Activated CD8-positive, alpha-beta memory T cell treated with anti-CD3 and anti-CD28 coated beads, Interleukin-2, amount 50 U/mL, for 48 hours (primary cell): ENCODE results near the gene LRRN4CL.
"Not testable (repeated sequence)": the region's sequence is repeated elsewhere in the genome, so short reads cannot be mapped to it uniquely, and the experiment has no call there.

Experiments used
- DNase-seq: peaks from one replicate; pipeline ENCODE4 v3.0.0-alpha.2; 2020

LRRN4CL gene

DNA sequence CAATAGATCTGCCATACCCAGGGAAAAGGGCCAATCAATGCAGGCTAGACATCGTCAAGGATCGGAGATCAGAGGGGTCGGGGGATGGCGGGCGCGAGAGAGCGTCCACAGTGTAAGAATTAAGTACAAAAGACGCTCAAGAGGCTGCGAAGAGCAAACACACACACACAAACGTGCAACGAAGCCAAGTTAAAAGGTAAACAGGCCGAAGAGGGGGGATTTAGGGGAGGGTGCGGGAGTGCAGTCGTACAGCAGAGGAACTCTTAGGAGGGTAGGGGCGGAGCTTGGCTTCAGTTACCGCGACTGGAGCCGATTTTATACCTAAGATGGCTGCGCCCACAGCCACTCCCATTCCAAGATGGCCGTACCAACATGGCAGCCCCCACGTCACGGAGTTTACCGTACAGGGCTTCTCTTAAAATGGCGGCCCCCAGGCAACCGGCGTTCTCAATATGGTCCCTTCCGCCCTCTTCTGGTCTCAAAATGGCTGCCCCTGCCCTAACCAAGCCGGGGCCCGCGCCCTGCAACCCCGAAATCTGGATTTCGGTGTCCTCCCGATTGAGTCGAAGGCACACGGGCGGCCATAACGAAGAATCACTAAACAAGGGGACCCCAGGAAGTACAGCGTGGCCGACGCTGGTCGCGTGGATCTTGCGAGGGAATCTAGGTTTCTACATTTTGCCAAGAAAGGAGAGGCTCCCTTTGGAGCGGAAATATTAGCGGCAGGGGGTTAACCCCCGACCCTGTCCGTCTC lies 20.1 kb upstream of the LRRN4CL start:
- peak; percentile 92 for DNase-seq

DNA sequence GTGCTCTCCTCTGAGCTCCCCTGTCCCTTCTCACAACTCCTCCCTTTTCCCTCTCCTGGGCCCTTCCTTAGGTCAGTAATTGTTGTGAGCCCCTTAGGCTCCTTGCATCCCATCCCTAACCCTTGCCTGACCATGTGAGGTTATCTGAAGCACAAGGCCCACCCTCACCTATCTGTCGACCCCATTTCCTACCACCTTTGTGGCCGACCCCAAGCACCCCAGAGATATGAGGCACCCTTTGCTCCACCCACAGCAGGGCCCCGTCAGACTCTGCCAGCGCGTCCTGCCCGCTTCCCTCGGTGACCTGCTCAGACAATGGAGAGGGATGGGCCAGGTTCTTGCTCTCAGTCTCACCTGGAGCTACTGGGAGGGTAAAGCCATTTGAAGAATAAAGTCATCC lies 19.5 kb upstream of the LRRN4CL start:
- DNase-seq: peak; percentile 75

DNA sequence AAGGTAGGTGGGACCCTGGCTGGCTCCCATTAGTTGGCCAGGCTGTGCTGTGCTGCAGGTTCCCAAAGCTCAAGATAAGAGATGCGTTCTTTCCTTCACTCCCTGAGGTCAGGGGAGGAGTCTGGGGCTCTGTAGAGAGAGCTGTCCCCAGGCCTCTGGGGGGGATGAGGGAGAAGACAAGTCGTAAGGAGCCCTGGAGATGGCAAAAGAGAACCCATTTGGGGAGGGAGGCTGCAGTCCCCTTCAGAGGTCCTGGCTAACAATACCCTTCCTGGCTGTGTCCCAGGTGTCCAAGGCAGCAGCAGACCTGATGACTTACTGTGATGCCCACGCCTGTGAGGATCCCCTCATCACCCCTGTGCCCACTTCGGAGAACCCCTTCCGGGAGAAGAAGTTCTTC lies 19.1 kb upstream of the LRRN4CL start:
- peak; percentile 59 for DNase-seq

DNA sequence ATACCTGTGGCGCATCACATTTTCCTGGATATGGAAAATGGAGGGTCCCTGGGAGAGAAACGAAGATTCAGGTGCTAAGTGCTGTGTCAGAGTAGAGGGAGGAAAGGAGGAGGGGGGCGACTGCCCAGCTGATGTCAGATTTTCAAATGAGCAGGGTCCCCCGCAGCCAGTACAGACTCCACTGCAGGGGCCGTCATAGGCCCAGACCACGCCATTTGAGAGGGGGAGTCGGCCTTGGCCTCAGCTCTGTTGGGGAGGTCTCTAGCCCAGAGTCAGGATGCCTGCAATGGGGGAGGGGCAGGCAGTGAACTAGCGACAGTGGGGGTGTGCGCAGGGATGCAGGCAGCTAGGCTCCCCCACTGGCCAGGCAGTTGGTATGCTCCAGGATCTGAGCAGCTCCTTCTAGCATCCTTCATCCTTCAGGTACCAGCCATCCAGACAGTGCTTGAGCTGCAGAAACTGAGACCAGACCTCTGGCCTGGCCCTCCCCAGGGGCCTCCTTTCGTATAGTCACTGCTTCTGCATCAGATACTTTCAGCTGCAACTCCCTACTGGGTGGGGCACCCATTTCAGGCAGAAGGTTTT lies 18.0 kb upstream of the LRRN4CL start, which contains the start of the genes BSCL2 and GNG3:
BSCL2 (minus strand) TSS at position 148 of the 585 bp plus-strand sequence. CDS start 229 bp downstream, outside the sequence.
GNG3 (plus strand) TSS at position 400 of the 585 bp plus-strand sequence. CDS start 620 bp downstream, outside the sequence.
- DNase-seq: peak; percentile 55

DNA sequence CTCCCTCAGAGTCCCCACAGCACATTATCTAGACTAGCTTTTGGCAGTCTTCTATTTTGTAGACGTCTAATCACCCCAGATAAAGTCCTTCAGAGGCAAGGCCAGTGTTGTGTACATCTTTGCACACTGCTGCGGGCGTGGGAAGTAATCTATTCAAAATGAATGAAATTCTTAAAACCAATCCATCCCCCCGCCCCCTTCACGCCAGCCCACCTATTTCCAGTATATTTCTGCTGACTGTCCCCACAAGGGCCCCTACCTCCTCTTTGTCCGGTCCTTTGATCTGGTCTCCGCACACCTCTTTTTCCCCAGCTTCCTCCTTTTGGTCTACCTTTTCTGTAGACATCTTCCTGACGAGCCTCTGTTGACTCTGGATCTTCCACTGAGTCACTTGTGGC lies 17.5 kb upstream of the LRRN4CL start:
- no peak for DNase-seq

DNA sequence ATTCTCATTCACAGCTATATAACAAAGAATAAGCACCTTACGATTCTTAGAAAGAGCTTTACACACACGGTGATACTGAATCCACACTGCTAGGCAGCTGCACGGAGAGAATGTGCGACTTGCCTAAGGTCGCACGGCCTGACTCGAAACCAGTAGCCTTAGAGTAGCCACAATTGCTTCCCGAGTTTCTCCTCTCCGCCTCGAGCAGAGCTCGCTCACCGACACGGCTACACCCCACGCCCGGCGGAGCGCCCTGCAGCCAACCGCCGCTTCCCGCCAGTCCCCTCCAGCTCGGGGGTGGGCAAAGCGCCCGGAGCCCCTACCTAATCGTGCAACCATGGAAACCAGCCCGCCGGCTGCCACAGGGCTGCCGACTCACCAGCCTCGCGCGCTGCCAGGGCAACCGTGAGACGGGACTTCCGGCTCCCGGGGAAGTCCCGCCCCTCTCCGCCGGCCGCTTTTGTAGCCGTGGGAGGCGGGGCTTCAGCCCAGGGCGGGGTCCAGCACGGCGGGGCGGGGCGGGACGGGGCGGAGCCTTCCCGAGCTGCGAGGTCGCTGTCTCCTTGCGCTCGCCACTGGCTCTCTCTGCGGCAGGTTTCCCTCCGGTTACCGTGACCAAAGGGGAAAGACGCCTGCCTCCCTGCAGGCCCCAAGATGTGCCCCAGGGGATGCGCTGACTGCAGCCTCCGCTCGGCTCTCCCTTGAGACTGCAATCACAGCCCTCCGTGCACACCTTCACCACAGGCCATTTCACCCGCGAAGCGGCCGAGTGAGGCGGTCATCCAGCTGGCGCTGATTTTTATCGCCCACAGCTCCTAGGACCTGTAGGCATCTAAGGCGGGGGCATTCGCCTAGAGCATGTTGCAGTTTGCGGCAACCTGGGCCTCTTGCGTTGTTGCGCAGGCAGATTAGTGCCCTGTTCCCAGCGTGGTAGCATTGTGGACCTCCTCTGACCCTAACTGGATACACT lies 16.8 kb upstream of the LRRN4CL start:
- peak; percentile 98 for DNase-seq

DNA sequence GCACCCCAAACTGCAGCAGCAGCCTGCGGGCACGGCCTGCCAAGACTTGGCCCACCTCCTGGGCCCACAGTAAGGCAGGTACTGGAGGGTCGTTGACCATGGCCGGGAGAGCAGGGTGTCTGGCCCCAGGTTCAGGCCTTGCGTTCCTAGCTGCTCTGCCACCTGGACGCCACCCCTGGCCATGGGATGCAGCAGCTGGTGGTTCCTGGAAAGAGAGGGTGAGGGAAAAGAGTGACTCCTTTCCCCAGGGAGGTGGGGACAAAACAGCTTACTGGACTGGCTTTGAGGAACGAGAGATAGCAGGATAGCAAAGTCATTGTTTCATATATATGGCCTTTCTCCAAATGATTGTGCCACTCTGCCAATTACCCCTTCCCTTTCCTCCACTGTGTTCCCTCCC lies 16.1 kb upstream of the LRRN4CL start:
- DNase-seq: no peak

DNA sequence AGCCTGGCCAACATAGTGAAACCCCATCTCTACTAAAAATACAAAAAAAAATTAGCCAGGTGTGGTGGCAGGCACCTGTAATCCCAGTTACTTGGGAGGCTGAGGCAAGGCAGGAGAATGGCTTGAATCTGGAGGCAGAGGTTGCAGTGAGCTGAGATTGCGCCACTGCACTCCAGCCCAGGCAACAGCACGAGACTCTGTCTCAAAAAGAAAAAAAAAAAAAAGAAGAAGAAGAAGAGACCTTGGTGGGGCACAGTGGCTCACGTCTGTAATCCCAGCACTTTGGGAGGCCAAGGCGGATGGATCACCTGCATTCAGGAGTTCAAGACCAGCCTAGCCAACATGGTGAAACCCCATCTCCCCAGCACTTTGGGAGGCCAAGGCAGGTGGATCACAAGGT lies 14.6 kb upstream of the LRRN4CL start:
- DNase-seq: not testable (repeated sequence)

DNA sequence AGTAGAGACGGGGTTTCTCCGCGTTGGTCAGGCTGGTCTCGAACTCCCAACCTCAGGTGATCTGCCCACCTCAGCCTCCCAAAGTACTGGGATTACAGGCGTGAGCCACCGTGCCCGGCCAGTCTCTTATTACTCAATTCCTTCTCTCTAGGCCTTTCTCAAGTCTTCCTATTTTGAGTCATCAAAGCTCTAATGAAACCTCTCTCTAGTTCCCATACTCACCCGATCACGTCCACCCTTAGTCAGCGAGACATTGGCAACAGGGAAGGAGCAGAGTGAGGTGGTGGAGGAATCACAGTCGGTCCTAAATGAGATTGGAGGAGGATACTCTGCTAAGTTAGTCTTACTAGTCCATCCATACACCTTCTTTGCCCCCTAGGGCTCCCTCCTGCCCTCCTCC lies 12.9 kb upstream of the LRRN4CL start:
- no peak for DNase-seq

DNA sequence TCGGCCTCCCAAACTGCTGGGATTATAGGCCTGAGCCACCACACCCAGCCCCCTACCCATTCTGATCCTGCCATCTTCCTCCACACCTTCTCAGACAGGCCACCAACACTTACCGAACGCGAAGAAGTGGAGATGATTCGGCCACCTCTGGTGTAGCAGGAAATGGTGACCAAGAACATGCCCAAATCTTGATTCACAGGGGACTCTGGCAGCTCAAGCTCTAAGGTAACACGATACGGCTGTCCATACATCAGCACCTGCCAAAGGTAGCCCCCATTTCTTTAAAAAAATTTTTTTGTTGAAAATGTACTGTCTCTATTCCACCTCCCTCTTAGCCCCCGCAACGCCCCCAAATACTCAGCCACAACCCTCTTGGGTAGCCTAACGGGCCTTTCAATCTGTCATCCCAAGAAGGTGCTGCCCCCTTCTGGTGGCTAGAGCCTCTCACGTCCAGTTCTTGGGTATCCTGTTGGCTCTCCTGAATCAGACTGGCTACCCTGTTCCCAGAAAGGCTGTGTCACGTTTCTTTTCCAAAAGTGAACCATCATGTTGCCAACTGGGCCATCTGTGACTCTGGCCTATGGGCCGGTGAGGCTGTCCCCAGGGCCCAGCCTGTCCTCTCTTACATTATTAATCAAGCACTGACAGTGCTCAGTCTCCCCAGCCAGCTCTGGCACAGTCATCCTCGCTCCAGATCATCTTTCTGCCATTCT lies 5.3 kb upstream of the LRRN4CL start:
- peak; percentile 83 for DNase-seq

DNA sequence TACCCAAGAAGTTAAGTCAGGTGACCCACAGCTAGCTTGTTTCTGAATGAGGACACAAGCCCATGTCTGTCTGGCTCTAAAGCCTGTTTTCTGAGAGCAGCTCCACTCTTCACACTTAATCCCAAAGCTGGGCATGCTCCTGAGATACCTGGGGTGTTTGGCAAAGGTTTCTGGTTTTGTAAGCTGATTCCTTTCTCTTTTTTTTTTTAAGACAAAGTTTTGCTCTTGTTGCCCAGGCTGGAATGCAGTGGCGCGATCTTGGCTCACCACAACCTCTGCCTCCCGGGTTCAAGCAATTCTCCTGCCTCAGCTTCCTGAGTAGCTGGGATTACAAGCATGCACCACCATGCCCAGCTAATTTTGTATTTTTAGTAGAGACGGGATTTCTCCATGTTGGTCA lies 4.3 kb upstream of the LRRN4CL start:
- not testable (repeated sequence) for DNase-seq

DNA sequence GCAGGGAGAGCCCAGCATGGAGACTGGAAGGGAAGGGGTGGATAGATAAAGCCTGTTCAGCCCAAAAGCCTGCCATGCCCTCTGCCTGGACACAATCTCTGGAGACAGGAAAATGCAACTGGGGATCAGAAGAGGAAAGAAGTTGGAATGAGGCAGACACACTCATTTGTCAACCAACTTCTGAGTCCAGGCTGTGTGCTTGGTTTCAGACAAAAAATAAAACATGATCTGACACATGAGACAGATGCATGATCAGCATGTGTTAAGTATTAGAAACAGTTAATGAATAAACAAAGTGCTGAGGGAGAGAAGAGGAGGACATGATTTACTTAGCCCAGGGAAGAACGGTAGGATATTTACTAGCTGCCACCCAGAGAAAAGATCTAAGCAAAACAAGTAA lies 839 bp downstream of the LRRN4CL start:
- no peak for DNase-seq

DNA sequence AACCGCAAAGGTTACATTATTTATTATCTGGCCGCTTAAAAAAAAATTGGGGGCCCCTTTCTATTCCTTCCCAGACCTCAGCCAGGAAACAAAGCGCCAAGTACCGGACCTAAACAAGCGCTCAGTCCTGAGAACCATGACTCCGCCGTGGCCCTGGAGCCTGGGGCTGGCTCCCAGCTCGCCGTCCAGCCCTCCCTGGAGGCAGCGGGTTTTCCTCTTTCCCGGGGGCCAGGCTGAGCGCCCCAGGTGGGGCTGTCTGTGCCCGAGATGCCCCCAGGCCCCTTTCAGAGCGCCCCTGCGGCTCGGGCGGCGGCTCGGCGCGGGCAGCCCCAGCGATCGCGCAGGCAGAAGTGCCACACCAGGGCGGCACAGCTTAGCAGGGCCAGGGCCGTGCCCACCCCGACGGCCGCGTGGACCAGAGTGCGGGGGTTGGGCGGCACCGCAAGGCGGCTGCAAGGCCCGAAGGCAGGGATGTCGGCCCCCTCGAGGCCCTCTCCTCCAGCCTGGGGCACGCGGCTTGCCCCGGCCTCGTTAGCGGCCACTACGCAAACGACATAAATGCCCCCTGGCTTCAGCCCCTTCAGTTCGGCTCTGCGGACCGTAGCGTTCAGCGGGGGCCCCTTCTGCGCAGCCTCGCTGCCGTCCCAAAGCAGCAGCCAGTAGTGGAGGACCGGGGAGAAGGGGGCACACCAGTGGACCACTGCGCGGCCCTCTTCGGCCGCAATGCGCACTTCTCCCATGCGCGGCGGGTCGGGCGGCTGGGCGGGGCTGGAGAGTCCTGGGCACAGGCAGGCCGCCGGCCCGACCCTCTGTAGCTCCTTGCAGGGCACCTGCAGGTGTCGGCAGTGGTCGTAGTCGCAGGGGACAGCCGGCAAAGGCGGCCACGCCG lies 1.6 kb downstream of the LRRN4CL start:
- no peak for DNase-seq

DNA sequence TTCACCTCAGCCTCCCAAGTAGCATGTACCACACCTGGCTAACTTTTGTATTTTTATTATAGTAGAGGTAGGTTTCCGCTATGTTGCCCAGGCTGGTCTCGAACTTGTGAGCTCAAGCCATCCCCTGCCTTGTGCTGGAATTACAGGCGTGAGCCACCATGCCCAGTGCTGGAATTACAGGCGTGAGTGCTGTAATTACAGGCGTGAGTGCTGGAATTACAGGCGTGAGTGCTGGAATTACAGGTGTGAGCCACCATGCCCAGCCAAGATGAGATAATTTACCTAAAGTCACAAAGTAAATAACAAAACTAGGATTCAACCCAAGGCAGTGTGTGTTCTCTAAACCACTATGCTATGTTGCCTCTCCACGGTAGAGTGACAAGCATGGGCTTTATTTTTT lies 6.8 kb downstream of the LRRN4CL start:
- DNase-seq: no peak

DNA sequence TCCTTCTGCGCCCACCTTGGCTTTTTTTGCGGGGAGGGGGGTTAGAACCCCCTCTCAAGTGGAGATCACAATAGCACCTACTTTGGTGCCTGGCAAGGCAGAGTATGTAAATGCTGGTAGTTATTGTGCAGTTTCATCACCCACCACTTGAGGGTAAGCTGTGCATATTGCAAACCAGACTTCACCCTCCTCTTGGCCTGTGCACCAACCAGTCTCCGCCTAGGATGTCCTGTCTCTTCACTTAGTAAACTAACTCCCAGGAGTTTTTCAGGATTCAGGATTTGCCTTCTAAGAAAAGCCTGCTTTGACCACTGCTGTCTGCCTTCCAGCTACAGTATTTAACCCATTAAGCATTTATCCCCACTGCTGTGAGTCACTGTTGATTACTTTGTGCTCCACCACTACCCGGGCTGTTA lies 8.5 kb downstream of the LRRN4CL start:
- DNase-seq: peak; percentile 53

DNA sequence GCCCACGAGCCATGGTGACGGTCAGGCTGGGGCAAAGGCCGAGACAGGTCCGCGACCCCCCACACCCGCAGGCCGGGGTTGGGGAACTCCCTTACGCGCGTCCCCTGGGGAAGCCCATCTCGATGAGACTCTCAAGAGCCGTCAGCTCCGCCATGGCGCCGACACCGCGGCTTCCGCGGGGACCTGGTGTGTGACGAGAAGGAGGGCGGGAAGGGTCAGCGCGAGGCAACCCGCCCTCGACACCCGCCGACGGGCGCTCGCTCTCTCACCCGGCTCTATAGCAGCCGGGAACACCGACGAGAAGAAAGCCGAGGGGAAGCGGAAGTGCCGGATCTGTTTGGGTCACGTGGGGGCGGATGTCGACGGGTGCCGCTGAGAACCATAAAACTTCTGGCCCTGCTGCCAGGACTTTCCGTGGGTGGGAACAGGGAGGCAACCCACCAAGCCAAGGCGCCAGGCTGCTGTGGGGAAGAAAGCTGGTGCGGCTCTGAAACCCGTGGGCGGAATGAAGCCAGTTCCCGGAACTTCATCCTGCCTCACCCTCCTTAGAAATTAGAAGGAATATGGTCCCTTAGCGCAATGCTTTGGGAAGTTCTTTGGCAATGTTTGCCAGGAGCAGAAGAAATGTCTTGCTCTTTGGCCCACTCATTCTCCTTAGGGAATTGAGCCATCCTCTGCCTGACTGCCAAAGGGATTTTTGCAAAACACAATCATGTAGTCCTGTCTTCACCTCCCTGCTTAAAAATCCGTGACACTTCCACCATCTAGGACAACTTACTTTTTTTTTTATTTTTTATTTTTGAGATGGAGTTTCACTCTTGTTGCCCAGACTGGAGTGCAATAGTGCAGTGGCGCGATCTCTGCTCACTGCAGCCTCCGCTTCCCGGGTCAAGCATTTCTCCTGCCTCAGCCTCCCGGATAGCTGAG lies 10.3 kb downstream of the LRRN4CL start, which contains the start of gene UBXN1:
UBXN1 (minus strand) TSS at position 304 of the 927 bp plus-strand sequence; CDS start at position 154, 150 bp downstream.
- peak; percentile 91 for DNase-seq

DNA sequence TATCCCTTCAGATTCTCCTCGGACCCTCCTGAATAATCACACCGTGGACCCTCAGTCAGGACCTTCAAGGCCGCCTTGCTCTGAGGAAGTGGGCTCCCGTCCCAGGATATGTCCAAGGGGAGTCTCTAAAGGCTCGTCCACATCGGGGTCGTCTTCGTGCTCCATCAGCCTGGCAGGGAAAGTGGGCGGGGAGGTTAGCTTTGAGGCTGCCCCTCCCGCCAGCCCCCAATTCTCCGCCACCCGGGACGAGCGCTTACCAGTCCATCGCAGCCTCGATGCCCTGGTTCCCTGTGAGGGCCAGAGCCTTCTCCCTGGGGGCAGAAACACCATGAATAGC lies 10.9 kb downstream of the LRRN4CL start:
- DNase-seq: no peak

DNA sequence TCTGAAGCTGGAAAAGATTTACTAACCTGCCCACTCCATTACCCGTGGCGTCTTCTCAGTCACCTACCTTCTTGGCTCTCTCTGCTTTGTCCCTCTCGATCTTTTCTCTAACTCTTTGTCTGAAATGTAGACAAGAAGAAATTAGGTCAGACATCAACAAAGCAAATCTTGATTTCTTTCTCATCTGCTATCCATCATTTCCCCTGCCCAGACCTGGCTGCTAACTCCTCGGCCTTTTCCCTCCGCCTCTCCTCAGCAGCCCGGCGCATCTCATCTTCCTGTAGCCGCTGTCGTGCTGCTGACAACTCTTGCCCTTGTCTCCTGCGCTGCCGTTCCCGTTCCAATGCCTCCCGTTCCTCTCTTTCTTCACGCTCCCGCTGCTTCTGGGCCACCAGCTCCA lies 11.6 kb downstream of the LRRN4CL start:
- no peak for DNase-seq

DNA sequence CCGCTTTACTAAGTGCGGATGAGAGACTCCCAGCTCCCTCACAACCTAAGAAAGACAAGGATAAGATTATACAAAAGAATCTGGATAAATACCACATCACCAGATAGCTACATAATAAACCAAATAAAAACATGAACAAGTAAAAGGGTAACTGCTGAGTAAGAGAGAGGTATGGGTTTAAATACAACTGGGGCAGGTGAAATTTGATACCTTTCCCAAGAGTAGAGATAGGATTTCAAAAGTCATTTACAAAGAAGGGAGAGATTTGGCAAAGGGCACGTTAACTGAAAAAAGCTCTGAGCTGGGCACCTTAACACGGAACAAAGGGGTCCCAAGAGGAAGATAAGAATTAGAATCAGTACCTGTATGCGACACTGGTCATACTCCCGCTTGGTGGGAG lies 12.2 kb downstream of the LRRN4CL start:
- DNase-seq: no peak

DNA sequence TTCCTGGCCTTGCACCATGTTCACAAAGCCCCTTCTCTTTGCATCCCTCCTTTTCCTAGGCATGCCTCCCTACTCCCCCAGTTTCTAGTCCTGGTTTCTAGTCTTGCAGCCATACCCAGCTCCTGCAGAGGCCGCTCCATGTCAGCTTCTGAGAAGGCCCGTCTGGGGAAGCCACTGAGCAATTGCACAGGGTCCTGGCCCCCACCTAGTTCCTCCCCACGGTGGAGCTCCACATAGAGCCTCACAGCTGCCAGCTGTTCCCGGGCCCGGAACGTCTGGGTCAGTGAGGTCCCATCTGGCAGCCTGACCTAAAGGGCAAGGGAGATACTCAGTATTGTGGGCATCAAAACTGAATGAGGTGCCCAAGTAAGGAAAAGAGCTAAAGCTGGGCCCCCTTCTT lies 12.6 kb downstream of the LRRN4CL start:
- DNase-seq: no peak
